ENCODE results near the gene DYRK1B. TPM values are rescaled to one million over a fixed set of nuclear protein-coding genes. Genes with fewer than 3 reads are reported as not detected.

The DYRK1B gene
- total RNA-seq, 1 donor from 2014 or later: 31.7 TPM

GRCh38 chr19:39832341-39833083 lies 1.4 kb downstream of the DYRK1B start:
- Mint-ChIP-seq H3K9me3 (ENCODE audit: unreplicated experiment) (no peaks in the 10 kb centered on the region), H3K4me3 (ENCODE audit: unreplicated experiment) (peak overlapping the region; percentile 78), H3K4me1 (ENCODE audit: unreplicated experiment) (peaks cover 19% of the 10 kb centered on the region), H3K27me3 (ENCODE audit: unreplicated experiment) (no peaks in the 10 kb centered on the region), H3K36me3 (ENCODE audit: unreplicated experiment) (peaks cover 41% of the 10 kb centered on the region), H3K27ac (ENCODE audit: unreplicated experiment) (peak overlapping the region; percentile 71)
- DNase-seq (ENCODE audit: extremely low spot score, unreplicated experiment): no peak
- TF ChIP-seq, protein P1, sequence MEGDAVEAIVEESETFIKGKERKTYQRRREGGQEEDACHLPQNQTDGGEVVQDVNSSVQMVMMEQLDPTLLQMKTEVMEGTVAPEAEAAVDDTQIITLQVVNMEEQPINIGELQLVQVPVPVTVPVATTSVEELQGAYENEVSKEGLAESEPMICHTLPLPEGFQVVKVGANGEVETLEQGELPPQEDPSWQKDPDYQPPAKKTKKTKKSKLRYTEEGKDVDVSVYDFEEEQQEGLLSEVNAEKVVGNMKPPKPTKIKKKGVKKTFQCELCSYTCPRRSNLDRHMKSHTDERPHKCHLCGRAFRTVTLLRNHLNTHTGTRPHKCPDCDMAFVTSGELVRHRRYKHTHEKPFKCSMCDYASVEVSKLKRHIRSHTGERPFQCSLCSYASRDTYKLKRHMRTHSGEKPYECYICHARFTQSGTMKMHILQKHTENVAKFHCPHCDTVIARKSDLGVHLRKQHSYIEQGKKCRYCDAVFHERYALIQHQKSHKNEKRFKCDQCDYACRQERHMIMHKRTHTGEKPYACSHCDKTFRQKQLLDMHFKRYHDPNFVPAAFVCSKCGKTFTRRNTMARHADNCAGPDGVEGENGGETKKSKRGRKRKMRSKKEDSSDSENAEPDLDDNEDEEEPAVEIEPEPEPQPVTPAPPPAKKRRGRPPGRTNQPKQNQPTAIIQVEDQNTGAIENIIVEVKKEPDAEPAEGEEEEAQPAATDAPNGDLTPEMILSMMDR (IDR thresholded peaks at IDR 0.05): no peak

- H3K36me3 Mint-ChIP-seq (ENCODE audit: unreplicated experiment): peaks cover 38% of the 10 kb centered on the region
- DNase-seq (ENCODE audit: extremely low spot score, unreplicated experiment): no peak
- H3K4me3 Mint-ChIP-seq (ENCODE audit: unreplicated experiment): no peak overlapping the region
- TF ChIP-seq, protein P1 (IDR thresholded peaks at IDR 0.05): no peak
- no peaks in the 10 kb centered on the region for H3K27me3 Mint-ChIP-seq (ENCODE audit: unreplicated experiment)
- H3K4me1 Mint-ChIP-seq (ENCODE audit: unreplicated experiment): peaks cover 19% of the 10 kb centered on the region
- H3K9me3 Mint-ChIP-seq (ENCODE audit: unreplicated experiment): no peaks in the 10 kb centered on the region
- H3K27ac Mint-ChIP-seq (ENCODE audit: unreplicated experiment): no peak overlapping the region
Observed at GRCh38 chr19:39831679-39832078, 2.3 kb downstream of the DYRK1B start.

DNA sequence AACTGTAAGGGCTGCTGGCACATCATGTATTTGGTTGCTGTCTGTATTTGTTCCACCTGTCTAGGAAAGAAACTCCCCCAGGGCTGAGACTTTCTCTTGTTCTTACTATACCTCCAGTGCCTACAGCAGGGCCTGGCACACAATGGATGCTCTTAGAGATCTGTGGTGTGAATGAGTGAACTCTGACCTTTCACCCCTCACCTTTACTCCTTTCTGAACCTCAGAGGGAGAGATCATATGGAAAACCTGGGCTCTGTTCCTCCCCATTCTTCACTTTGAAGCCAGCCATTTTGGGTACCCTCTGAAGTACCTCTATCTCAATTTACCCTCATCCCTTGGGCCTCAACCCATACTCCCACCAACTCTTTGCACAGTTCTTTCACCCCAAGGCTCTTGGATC lies 3.1 kb downstream of the DYRK1B start:
- Mint-ChIP-seq H3K4me1 (ENCODE audit: unreplicated experiment) (peaks cover 19% of the 10 kb centered on the region), H3K36me3 (ENCODE audit: unreplicated experiment) (peaks cover 38% of the 10 kb centered on the region)

DNA sequence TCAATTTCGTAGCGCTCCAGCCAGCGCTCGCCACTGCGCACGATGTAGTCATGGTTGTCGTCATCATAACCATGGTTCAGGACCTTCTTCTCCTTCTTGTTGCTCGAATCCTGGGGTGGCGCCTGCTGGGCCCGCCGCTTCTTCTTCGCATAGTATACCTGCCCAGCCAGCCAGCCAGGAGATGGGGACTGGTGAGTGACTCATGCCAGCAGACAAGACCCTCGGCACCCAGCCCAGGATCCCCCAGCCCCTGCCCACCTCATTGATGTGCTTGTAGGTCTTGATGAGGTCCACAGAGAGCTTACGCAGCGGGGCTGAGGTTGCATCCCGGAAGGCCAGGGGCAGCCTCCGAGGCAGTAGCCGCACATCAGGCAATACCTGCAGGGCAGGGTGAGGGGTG lies 3.6 kb downstream of the DYRK1B start:
- no peak for DNase-seq (ENCODE audit: extremely low spot score, unreplicated experiment)
- peaks cover 19% of the 10 kb centered on the region for H3K4me1 Mint-ChIP-seq (ENCODE audit: unreplicated experiment)
- TF ChIP-seq, protein P1 (IDR thresholded peaks at IDR 0.05): no peak
- peaks cover 38% of the 10 kb centered on the region for H3K36me3 Mint-ChIP-seq (ENCODE audit: unreplicated experiment)
- no peak overlapping the region for H3K4me3 Mint-ChIP-seq (ENCODE audit: unreplicated experiment)
- no peaks in the 10 kb centered on the region for H3K27me3 Mint-ChIP-seq (ENCODE audit: unreplicated experiment)
- H3K27ac Mint-ChIP-seq (ENCODE audit: unreplicated experiment): no peak overlapping the region
- H3K9me3 Mint-ChIP-seq (ENCODE audit: unreplicated experiment): no peaks in the 10 kb centered on the region

More for the DNA sequence above, 3.1 kb downstream of the DYRK1B start:
- no peak for DNase-seq (ENCODE audit: extremely low spot score, unreplicated experiment)
- Mint-ChIP-seq H3K27ac (ENCODE audit: unreplicated experiment) (no peak overlapping the region), H3K27me3 (ENCODE audit: unreplicated experiment) (no peaks in the 10 kb centered on the region), H3K9me3 (ENCODE audit: unreplicated experiment) (no peaks in the 10 kb centered on the region), H3K4me3 (ENCODE audit: unreplicated experiment) (no peak overlapping the region)
- TF ChIP-seq, protein P1 (IDR thresholded peaks at IDR 0.05): no peak

GRCh38 chr19:39829702-39830275 lies 4.2 kb downstream of the DYRK1B start:
- TF ChIP-seq, protein P1 (IDR thresholded peaks at IDR 0.05): no peak
- H3K9me3 Mint-ChIP-seq (ENCODE audit: unreplicated experiment): no peaks in the 10 kb centered on the region
- H3K4me1 Mint-ChIP-seq (ENCODE audit: unreplicated experiment): peaks cover 19% of the 10 kb centered on the region
- no peak overlapping the region for H3K4me3 Mint-ChIP-seq (ENCODE audit: unreplicated experiment)
- H3K27ac Mint-ChIP-seq (ENCODE audit: unreplicated experiment): no peak overlapping the region
- H3K36me3 Mint-ChIP-seq (ENCODE audit: unreplicated experiment): peaks cover 38% of the 10 kb centered on the region
- no peaks in the 10 kb centered on the region for H3K27me3 Mint-ChIP-seq (ENCODE audit: unreplicated experiment)
- no peak for DNase-seq (ENCODE audit: extremely low spot score, unreplicated experiment)
